Measurements from ENCODE around the gene TTLL6.

TTLL6 gene

GRCh38 chr17:48759288-48759687 is 57.7 kb downstream of the TTLL6 start:
- no peak for DNase-seq (ENCODE audit: low spot score)

- DNase-seq (ENCODE audit: low spot score): no peak
Observed at GRCh38 chr17:48757524-48757961, 59.5 kb downstream of the TTLL6 start.

- DNase-seq (ENCODE audit: low spot score): no peak
Observed at GRCh38 chr17:48756830-48757251, 60.2 kb downstream of the TTLL6 start.

- DNase-seq (ENCODE audit: low spot score): no peak
Observed at GRCh38 chr17:48755356-48755755, 61.7 kb downstream of the TTLL6 start.

- DNase-seq (ENCODE audit: low spot score): peak; percentile 81
Observed at GRCh38 chr17:48754500-48755261, 62.3 kb downstream of the TTLL6 start.

GRCh38 chr17:48753794-48754499 is 63.1 kb downstream of the TTLL6 start:
- no peak for DNase-seq (ENCODE audit: low spot score)

- DNase-seq (ENCODE audit: low spot score): no peak
Observed at GRCh38 chr17:48752399-48753288, 64.4 kb downstream of the TTLL6 start.

- no peak for DNase-seq (ENCODE audit: low spot score)
Observed at GRCh38 chr17:48751733-48752398, 65.2 kb downstream of the TTLL6 start.

- no peak for DNase-seq (ENCODE audit: low spot score)
Observed at GRCh38 chr17:48751172-48751571, 65.9 kb downstream of the TTLL6 start.

GRCh38 chr17:48749621-48750553 is 67.1 kb downstream of the TTLL6 start:
- no peak for DNase-seq (ENCODE audit: low spot score)

GRCh38 chr17:48748718-48749566 is 68.1 kb downstream of the TTLL6 start:
- no peak for DNase-seq (ENCODE audit: low spot score)

- peak; percentile 69 for DNase-seq (ENCODE audit: low spot score)
Observed at GRCh38 chr17:48747445-48748363, 69.3 kb downstream of the TTLL6 start.

GRCh38 chr17:48746916-48747444 is 70.0 kb downstream of the TTLL6 start:
- no peak for DNase-seq (ENCODE audit: low spot score)

- DNase-seq (ENCODE audit: low spot score): no peak
Observed at GRCh38 chr17:48745381-48746275, 71.4 kb downstream of the TTLL6 start.

- DNase-seq (ENCODE audit: low spot score): no peak
Observed at GRCh38 chr17:48740537-48740936, 76.5 kb downstream of the TTLL6 start.

GRCh38 chr17:48738803-48739526 is 78.1 kb downstream of the TTLL6 start:
- DNase-seq (ENCODE audit: low spot score): no peak

- DNase-seq (ENCODE audit: low spot score): no peak
Observed at GRCh38 chr17:48738424-48738802, 78.6 kb downstream of the TTLL6 start.

Measured in ecto neural progenitor cell (in vitro differentiated cells).